ENCODE measurements around the gene DNMT3A.
A peak's percentile ranks its signal among the peaks of the same experiment; 100 is the strongest.

DNMT3A gene

GRCh38 chr2:25256488-25256875 lies 85.2 kb downstream of the DNMT3A start:
- Histone ChIP-seq H2BK15ac (ENCODE audit: low read length) (no peak overlapping the region), H3K14ac (ENCODE audit: low read length) (no peak overlapping the region), H3K4ac (ENCODE audit: low read length) (no peak overlapping the region), H2AFZ (ENCODE audit: low read length) (peak overlapping the region; percentile 55), H3K18ac (ENCODE audit: low read length) (no peak overlapping the region), H4K91ac (ENCODE audit: low read depth, low read length, poor library complexity) (no peak overlapping the region), H3K4me3 (ENCODE audit: low read length in 2 of 2) (no peak overlapping the region), H3K27ac (replicated peaks; ENCODE audit: low read length) (peak overlapping the region; percentile 35), H3K9me3 (replicated peaks in 1 of 2; ENCODE audit: control insufficient read depth in 2 of 2, insufficient read depth in 1 of 2, low read depth in 1 of 2, low read length in 2 of 2) (no peaks in the 10 kb centered on the region), H4K8ac (ENCODE audit: low read depth, low read length) (no peak overlapping the region), H2AK5ac (ENCODE audit: low read depth, low read length) (peak overlapping the region; percentile 5), H3K79me1 (ENCODE audit: low read depth, low read length) (no peaks in the 10 kb centered on the region), H3K4me1 (ENCODE audit: control insufficient read depth in 2 of 2, insufficient read depth in 1 of 2, low read depth in 1 of 2, low read length in 2 of 2) (peaks cover 47 to 52% of the 10 kb centered on the region in 2 donors), H2BK5ac (ENCODE audit: low read length) (no peak overlapping the region), H3K36me3 (replicated peaks in 1 of 2; ENCODE audit: control insufficient read depth in 2 of 2, insufficient read depth in 2 of 2, low read length in 2 of 2) (no peaks in the 10 kb centered on the region), H3K9ac (ENCODE audit: low read depth, low read length, poor library complexity) (no peak overlapping the region), H2BK12ac (ENCODE audit: low read length) (no peak overlapping the region), H3K4me2 (ENCODE audit: insufficient read depth, low read length, poor library complexity, severe bottlenecking) (no peak overlapping the region), H2BK120ac (ENCODE audit: low read depth, low read length) (no peak overlapping the region), H3K27me3 (ENCODE audit: control insufficient read depth in 3 of 3, insufficient read depth in 3 of 3, low read depth in 1 of 3, low read length in 3 of 3) (no peaks in the 10 kb centered on the region), H3K23ac (ENCODE audit: low read depth, low read length, poor library complexity) (no peak overlapping the region)
- DNase-seq (ENCODE audit: low spot score), result no peak
- WGBS, 2 donors (ENCODE audit: extremely low coverage in 2 of 2, insufficient read length in 2 of 2, insufficient replicate concordance in 1 of 2), result no CpG with 5 or more reads among the region's 2 CpGs

DNA sequence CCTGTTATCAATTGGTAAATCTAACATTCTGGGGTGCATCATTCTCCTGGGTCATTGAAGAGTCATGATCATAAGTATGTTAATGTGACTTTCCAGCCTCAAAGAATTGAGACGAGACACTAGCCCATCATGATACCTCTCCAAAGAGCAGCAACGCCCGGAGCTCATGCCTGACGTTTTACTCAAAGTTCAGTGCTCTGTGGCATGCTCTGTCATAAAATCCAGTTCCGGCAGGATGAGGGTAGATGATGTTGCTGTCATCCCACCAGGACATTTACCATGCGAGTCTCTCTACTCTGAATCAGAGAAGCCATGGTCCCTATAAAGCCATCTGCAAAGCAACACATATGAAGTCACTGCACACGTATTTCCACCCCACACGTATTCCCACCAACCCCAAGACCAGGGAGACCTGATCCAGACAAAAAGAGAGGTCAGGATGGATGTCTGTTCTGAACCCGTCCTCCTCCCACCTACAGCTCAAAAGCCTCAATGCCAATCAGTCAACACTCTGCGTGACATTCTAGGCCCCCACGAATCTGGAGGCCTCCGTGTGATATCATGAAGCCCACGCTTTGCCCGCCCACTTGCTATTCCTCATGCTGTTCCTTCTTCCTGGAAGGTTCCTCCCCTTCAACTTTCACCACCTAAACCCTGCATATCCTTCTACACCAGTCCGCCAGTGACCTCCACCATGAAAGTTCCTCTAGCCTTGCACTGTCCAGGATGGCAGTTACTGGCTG lies 85.8 kb downstream of the DNMT3A start:
- WGBS, 2 donors (ENCODE audit: extremely low coverage in 2 of 2, insufficient read length in 2 of 2, insufficient replicate concordance in 1 of 2), result no CpG with 5 or more reads among the region's 15 CpGs
- Histone ChIP-seq H3K14ac (ENCODE audit: low read length) (no peak overlapping the region), H3K4me3 (ENCODE audit: low read length in 2 of 2) (no peak overlapping the region), H3K79me1 (ENCODE audit: low read depth, low read length) (no peaks in the 10 kb centered on the region), H3K27me3 (ENCODE audit: control insufficient read depth in 3 of 3, insufficient read depth in 3 of 3, low read depth in 1 of 3, low read length in 3 of 3) (no peaks in the 10 kb centered on the region), H2BK5ac (ENCODE audit: low read length) (no peak overlapping the region), H4K91ac (ENCODE audit: low read depth, low read length, poor library complexity) (no peak overlapping the region), H3K9ac (ENCODE audit: low read depth, low read length, poor library complexity) (no peak overlapping the region), H3K36me3 (replicated peaks in 1 of 2; ENCODE audit: control insufficient read depth in 2 of 2, insufficient read depth in 2 of 2, low read length in 2 of 2) (no peaks in the 10 kb centered on the region), H3K9me3 (replicated peaks in 1 of 2; ENCODE audit: control insufficient read depth in 2 of 2, insufficient read depth in 1 of 2, low read depth in 1 of 2, low read length in 2 of 2) (no peaks in the 10 kb centered on the region), H2BK15ac (ENCODE audit: low read length) (no peak overlapping the region), H2AFZ (ENCODE audit: low read length) (no peak overlapping the region), H3K4me2 (ENCODE audit: insufficient read depth, low read length, poor library complexity, severe bottlenecking) (no peak overlapping the region), H3K4ac (ENCODE audit: low read length) (no peak overlapping the region), H2BK12ac (ENCODE audit: low read length) (no peak overlapping the region), H4K8ac (ENCODE audit: low read depth, low read length) (no peak overlapping the region), H3K18ac (ENCODE audit: low read length) (no peak overlapping the region), H3K27ac (replicated peaks; ENCODE audit: low read length) (no peak overlapping the region), H3K23ac (ENCODE audit: low read depth, low read length, poor library complexity) (no peak overlapping the region), H3K4me1 (ENCODE audit: control insufficient read depth in 2 of 2, insufficient read depth in 1 of 2, low read depth in 1 of 2, low read length in 2 of 2) (peaks cover 47 to 55% of the 10 kb centered on the region in 2 donors), H2AK5ac (ENCODE audit: low read depth, low read length) (peak overlapping the region; percentile 5), H2BK120ac (ENCODE audit: low read depth, low read length) (no peak overlapping the region)
- DNase-seq (ENCODE audit: low spot score), result no peak

GRCh38 chr2:25254961-25255360 lies 86.8 kb downstream of the DNMT3A start:
- Histone ChIP-seq H3K36me3 (replicated peaks in 1 of 2; ENCODE audit: control insufficient read depth in 2 of 2, insufficient read depth in 2 of 2, low read length in 2 of 2) (peaks cover 0 to under 1% of the 10 kb centered on the region in 2 donors), H3K18ac (ENCODE audit: low read length) (no peak overlapping the region), H3K14ac (ENCODE audit: low read length) (no peak overlapping the region), H3K27me3 (ENCODE audit: control insufficient read depth in 3 of 3, insufficient read depth in 3 of 3, low read depth in 1 of 3, low read length in 3 of 3) (no peaks in the 10 kb centered on the region), H3K23ac (ENCODE audit: low read depth, low read length, poor library complexity) (no peak overlapping the region), H3K9me3 (replicated peaks in 1 of 2; ENCODE audit: control insufficient read depth in 2 of 2, insufficient read depth in 1 of 2, low read depth in 1 of 2, low read length in 2 of 2) (no peaks in the 10 kb centered on the region), H4K8ac (ENCODE audit: low read depth, low read length) (no peak overlapping the region), H3K4me3 (ENCODE audit: low read length in 2 of 2) (no peak overlapping the region), H2BK5ac (ENCODE audit: low read length) (no peak overlapping the region), H3K4me1 (ENCODE audit: control insufficient read depth in 2 of 2, insufficient read depth in 1 of 2, low read depth in 1 of 2, low read length in 2 of 2) (peaks cover 46 to 53% of the 10 kb centered on the region in 2 donors), H3K4me2 (ENCODE audit: insufficient read depth, low read length, poor library complexity, severe bottlenecking) (no peak overlapping the region), H4K91ac (ENCODE audit: low read depth, low read length, poor library complexity) (no peak overlapping the region), H2AK5ac (ENCODE audit: low read depth, low read length) (peak overlapping the region; percentile 5), H3K9ac (ENCODE audit: low read depth, low read length, poor library complexity) (no peak overlapping the region), H2AFZ (ENCODE audit: low read length) (no peak overlapping the region), H2BK120ac (ENCODE audit: low read depth, low read length) (no peak overlapping the region), H3K4ac (ENCODE audit: low read length) (no peak overlapping the region), H2BK15ac (ENCODE audit: low read length) (no peak overlapping the region), H3K79me1 (ENCODE audit: low read depth, low read length) (peaks cover 3% of the 10 kb centered on the region), H3K27ac (replicated peaks; ENCODE audit: low read length) (no peak overlapping the region), H2BK12ac (ENCODE audit: low read length) (no peak overlapping the region)
- WGBS, 2 donors (ENCODE audit: extremely low coverage in 2 of 2, insufficient read length in 2 of 2, insufficient replicate concordance in 1 of 2), result no CpG with 5 or more reads among the region's 1 CpG
- DNase-seq (ENCODE audit: low spot score), result no peak

- Histone ChIP-seq H3K4ac (ENCODE audit: low read length) (no peak overlapping the region), H3K9me3 (replicated peaks in 1 of 2; ENCODE audit: control insufficient read depth in 2 of 2, insufficient read depth in 1 of 2, low read depth in 1 of 2, low read length in 2 of 2) (no peaks in the 10 kb centered on the region), H3K79me1 (ENCODE audit: low read depth, low read length) (peaks cover 10% of the 10 kb centered on the region), H2BK120ac (ENCODE audit: low read depth, low read length) (peak overlapping the region; percentile 62), H2AFZ (ENCODE audit: low read length) (peak overlapping the region; percentile 89), H3K9ac (ENCODE audit: low read depth, low read length, poor library complexity) (no peak overlapping the region), H3K4me1 (ENCODE audit: control insufficient read depth in 2 of 2, insufficient read depth in 1 of 2, low read depth in 1 of 2, low read length in 2 of 2) (peaks cover 36 to 41% of the 10 kb centered on the region in 2 donors), H3K27ac (replicated peaks; ENCODE audit: low read length) (peak overlapping the region; percentile 88), H3K23ac (ENCODE audit: low read depth, low read length, poor library complexity) (no peak overlapping the region), H3K4me2 (ENCODE audit: insufficient read depth, low read length, poor library complexity, severe bottlenecking) (peak overlapping the region; percentile 76), H2BK15ac (ENCODE audit: low read length) (peak overlapping the region; percentile 82), H2BK5ac (ENCODE audit: low read length) (peak overlapping the region; percentile 89), H3K18ac (ENCODE audit: low read length) (peak overlapping the region; percentile 73), H4K8ac (ENCODE audit: low read depth, low read length) (no peak overlapping the region), H2AK5ac (ENCODE audit: low read depth, low read length) (peak overlapping the region; percentile 89), H3K4me3 (ENCODE audit: low read length in 2 of 2) (peak overlapping the region; percentile 5 to 84), H3K36me3 (replicated peaks in 1 of 2; ENCODE audit: control insufficient read depth in 2 of 2, insufficient read depth in 2 of 2, low read length in 2 of 2) (peaks cover under 1 to 13% of the 10 kb centered on the region in 2 donors), H3K27me3 (ENCODE audit: control insufficient read depth in 3 of 3, insufficient read depth in 3 of 3, low read depth in 1 of 3, low read length in 3 of 3) (no peaks in the 10 kb centered on the region), H3K14ac (ENCODE audit: low read length) (no peak overlapping the region), H4K91ac (ENCODE audit: low read depth, low read length, poor library complexity) (peak overlapping the region; percentile 23), H2BK12ac (ENCODE audit: low read length) (no peak overlapping the region)
- DNase-seq (ENCODE audit: low spot score), result no peak
- WGBS, 2 donors (ENCODE audit: extremely low coverage in 2 of 2, insufficient read length in 2 of 2, insufficient replicate concordance in 1 of 2), result no CpG with 5 or more reads among the region's 11 CpGs
These were observed 88.5 kb downstream of the DNMT3A start for GRCh38 chr2:25253153-25253626.

All from neuronal stem cell (in vitro differentiated cells).